ENCODE data around the gene RAP1GAP. TPM values are rescaled to one million over a fixed set of nuclear protein-coding genes. Genes with fewer than 3 reads are reported as not detected.

RAP1GAP gene
- total and polyA plus RNA-seq, 9 of the 15 experiments (the other 6 are each of a cell fraction or from before 2014, with no cell fraction given): 0.29 to 30.2 (median 19.2) TPM

- TF ChIP-seq ETV1 (tag; conservative IDR thresholded peaks at IDR 0.05; ENCODE audit: low read depth) (peak; percentile 48; the same call in 1 of the 2 replicates), ZNF143 (CRISPR knock-in tag; IDR thresholded peaks at IDR 0.05) (peak; percentile 56; the same call in 1 of the 2 replicates), MIER1 (IDR thresholded peaks at IDR 0.05; ENCODE audit: low read depth) (peak; percentile 99), ZKSCAN8 (CRISPR knock-in tag; IDR thresholded peaks at IDR 0.05) (no peak), POU5F1 (IDR thresholded peaks at IDR 0.05; ENCODE audit: borderline replicate concordance, low read depth, low read length, partially characterized antibody) (peak; percentile 37), TOE1 (IDR thresholded peaks at IDR 0.05; ENCODE audit: borderline replicate concordance) (peak; percentile 64; the same call in 1 of the 2 replicates), TOE1 (CRISPR knock-in tag; IDR thresholded peaks at IDR 0.05; ENCODE audit: borderline replicate concordance, low read depth) (no peak), MYNN (IDR thresholded peaks at IDR 0.05) (peak; percentile 71; the same call in 1 of the 2 replicates), MYNN (CRISPR knock-in tag; IDR thresholded peaks at IDR 0.05) (no peak; the same call in 1 of the 2 replicates), ZC3H8 (IDR thresholded peaks at IDR 0.05) (no peak), JUND (IDR thresholded peaks at IDR 0.05; ENCODE audit: borderline replicate concordance, low read depth, low read length) (peak; percentile 69), JUND (tag; IDR thresholded peaks at IDR 0.05; ENCODE audit: borderline replicate concordance, low read depth, low read length) (peak; percentile 42; the same call in 1 of the 3 replicates), KLF16 (IDR thresholded peaks at IDR 0.05) (peak; percentile 81), ZFX (CRISPR knock-in tag; IDR thresholded peaks at IDR 0.05) (peak; percentile 64; the same call in 1 of the 2 replicates), SAFB2 (IDR thresholded peaks at IDR 0.05; ENCODE audit: borderline replicate concordance, low read depth, low read length, severe bottlenecking) (no peak), ZNF79 (CRISPR knock-in tag; IDR thresholded peaks at IDR 0.05; ENCODE audit: low read depth) (0 out of 2 replicates have a peak, but pooled peaks have one; percentile 6), SNRNP70 (optimal IDR thresholded peaks at IDR 0.05; ENCODE audit: low read depth, low read length) (no peak)
- TF ChIP-seq, protein P1, sequence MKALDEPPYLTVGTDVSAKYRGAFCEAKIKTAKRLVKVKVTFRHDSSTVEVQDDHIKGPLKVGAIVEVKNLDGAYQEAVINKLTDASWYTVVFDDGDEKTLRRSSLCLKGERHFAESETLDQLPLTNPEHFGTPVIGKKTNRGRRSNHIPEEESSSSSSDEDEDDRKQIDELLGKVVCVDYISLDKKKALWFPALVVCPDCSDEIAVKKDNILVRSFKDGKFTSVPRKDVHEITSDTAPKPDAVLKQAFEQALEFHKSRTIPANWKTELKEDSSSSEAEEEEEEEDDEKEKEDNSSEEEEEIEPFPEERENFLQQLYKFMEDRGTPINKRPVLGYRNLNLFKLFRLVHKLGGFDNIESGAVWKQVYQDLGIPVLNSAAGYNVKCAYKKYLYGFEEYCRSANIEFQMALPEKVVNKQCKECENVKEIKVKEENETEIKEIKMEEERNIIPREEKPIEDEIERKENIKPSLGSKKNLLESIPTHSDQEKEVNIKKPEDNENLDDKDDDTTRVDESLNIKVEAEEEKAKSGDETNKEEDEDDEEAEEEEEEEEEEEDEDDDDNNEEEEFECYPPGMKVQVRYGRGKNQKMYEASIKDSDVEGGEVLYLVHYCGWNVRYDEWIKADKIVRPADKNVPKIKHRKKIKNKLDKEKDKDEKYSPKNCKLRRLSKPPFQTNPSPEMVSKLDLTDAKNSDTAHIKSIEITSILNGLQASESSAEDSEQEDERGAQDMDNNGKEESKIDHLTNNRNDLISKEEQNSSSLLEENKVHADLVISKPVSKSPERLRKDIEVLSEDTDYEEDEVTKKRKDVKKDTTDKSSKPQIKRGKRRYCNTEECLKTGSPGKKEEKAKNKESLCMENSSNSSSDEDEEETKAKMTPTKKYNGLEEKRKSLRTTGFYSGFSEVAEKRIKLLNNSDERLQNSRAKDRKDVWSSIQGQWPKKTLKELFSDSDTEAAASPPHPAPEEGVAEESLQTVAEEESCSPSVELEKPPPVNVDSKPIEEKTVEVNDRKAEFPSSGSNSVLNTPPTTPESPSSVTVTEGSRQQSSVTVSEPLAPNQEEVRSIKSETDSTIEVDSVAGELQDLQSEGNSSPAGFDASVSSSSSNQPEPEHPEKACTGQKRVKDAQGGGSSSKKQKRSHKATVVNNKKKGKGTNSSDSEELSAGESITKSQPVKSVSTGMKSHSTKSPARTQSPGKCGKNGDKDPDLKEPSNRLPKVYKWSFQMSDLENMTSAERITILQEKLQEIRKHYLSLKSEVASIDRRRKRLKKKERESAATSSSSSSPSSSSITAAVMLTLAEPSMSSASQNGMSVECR (CRISPR knock-in tag; IDR thresholded peaks at IDR 0.05): peak; percentile 99
- TF ChIP-seq, protein P2, sequence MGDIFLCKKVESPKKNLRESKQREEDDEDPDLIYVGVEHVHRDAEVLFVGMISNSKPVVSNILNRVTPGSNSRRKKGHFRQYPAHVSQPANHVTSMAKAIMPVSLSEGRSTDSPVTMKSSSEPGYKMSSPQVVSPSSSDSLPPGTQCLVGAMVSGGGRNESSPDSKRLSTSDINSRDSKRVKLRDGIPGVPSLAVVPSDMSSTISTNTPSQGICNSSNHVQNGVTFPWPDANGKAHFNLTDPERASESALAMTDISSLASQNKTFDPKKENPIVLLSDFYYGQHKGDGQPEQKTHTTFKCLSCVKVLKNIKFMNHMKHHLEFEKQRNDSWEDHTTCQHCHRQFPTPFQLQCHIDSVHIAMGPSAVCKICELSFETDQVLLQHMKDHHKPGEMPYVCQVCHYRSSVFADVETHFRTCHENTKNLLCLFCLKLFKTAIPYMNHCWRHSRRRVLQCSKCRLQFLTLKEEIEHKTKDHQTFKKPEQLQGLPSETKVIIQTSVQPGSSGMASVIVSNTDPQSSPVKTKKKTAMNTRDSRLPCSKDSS (IDR thresholded peaks at IDR 0.05; ENCODE audit: low read depth, partially characterized antibody): no peak
- TF ChIP-seq, protein P3, sequence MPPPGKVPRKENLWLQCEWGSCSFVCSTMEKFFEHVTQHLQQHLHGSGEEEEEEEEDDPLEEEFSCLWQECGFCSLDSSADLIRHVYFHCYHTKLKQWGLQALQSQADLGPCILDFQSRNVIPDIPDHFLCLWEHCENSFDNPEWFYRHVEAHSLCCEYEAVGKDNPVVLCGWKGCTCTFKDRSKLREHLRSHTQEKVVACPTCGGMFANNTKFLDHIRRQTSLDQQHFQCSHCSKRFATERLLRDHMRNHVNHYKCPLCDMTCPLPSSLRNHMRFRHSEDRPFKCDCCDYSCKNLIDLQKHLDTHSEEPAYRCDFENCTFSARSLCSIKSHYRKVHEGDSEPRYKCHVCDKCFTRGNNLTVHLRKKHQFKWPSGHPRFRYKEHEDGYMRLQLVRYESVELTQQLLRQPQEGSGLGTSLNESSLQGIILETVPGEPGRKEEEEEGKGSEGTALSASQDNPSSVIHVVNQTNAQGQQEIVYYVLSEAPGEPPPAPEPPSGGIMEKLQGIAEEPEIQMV (tag; conservative IDR thresholded peaks at IDR 0.05; ENCODE audit: low read depth): peak; percentile 100
Observed at GRCh38 chr1:21659099-21659923, 9.8 kb downstream of the RAP1GAP start (continued).

Measured in K562 (cell line).